GM18868 (cell line): ENCODE results near the gene ZFP36.

Experiments used
- ATAC-seq: cut with Tn5 transposase; IDR thresholded peaks from one replicate; pipeline ENCODE4 v1.9.1; 2021; ENCODE audit warnings: mild to moderate bottlenecking, moderate library complexity; ENCODE audit not compliant: unreplicated experiment

The ZFP36 gene

DNA sequence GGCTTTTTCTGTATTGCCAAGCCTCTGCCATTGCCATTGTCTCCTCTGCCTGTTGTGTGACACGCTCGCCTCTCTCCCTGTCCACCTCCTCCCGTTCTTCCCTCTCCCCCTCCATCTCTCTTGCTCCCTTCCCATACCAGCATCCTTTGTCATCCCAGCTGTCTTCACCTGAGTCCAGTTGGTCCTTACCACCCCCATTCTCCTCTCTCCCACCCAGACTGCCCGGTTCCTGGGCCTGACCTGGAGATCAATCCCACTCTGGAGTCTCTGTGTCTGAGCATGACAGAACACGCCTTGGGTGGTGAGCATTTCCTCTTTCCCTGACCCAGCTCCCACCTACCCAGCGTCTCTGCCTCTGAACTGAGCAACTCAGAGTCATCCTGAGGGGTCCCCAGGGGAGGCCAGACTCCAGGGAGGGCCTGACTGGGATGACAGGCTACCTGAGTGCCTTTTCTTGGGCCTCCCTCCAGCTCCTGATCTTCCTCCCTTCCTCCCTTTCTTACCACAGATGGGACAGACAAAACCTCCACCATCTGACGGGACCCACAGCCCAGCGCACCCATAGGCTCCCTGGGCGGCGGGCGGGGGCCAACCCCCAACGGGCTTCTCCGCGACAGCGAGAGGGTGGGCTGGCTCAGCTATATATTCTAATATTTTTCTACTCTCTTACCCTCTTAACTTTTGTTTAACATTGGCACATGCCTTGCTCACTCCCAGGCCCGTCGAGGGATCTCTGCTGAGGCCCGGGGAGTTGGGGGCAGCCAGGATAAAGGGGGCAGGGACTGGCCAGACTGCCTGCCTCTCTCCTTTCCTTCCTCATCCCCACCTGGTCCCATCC is 23.4 kb upstream of the ZFP36 start:
- no peak for ATAC-seq

DNA sequence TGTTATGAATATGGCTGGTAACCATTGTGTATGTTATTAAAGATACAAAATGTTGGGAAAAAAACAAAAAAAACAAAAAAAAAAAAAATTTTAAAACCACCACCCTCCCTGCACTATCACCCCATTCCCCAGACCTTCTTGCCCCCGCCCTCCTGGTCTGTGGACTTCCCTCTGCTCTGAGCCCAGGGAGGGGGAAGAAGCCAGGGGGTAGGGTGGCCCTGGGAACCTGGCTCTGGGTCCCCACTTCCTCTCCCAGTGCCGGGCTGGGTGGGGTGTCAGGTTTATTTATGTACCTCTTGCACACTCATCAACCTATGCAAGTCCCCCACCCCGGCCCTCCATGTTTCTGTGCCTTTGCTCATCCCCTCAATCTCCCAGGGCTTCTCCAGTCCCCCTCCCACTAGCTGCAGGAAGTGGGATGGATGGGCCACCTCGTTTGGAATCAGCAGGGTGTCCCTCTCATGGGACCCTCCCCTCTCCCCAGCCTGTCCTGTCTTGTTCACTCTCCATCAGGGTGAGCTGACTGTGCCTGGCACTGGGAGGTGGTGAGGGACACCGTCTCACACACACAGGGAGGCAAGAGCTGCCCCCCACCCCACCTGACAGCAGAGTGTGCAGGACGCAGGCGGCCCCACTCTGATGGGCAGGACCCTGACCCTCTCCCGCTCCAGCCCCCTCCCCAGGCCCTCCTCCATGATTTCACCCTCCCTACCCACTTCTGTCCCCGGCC is 21.6 kb upstream of the ZFP36 start:
- no peak for ATAC-seq

DNA sequence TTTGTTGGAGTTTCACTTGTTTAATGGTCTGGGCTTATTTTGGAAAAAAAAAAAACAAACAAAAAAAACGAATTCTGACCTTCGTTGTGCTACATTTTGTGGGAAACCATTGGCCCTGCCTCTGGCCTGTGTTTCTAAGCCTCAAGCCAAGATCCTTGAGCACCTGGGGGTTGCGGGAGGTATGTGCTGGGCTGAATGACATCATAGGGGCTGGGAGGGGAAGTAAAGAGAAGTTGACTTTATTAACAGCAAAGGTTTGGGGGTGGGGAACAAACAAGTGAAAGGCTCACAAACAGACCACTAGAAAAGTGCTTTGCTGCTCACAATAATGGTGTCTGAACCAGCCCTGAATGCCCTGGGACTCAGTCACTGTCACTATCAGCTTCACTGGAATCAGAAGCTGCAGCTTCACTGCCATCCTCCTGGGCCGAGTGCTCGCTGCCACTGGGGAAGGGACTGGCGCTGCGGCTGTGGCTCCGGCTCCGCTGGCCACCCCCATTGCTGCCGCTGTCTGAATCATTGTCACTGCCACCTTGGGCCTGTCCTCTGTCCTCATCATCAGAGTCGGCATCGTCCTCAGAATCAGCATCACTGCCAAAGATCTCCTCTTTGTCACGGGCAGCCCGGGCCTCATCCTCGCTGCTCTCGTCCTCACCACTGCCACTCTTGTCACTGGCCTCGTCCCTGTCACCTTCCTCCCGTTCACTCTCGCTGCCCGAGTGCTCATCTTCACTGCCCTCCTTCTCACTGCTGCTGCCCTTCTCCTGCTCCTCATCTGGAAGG is 20.8 kb upstream of the ZFP36 start:
- ATAC-seq, result no peak

DNA sequence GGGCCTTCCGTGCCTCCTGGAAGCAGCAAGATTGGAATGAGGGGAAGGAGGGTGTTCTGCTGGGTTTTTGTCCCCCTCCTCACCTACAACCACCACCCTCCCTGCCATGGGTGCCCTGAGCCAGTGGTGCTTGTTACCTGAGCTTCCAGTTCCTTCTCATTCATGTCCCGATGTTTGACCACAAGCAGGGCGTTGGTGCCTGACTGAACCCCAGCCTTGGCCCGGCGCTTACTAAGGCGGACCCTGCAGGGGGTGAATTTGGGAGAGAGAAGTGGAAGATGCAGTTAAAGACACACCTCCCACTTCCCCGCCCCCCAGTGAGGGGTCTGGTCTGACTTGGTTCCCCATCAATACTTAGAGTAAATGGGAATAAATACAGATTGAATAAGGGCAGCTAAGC is 20.1 kb upstream of the ZFP36 start:
- no peak for ATAC-seq

DNA sequence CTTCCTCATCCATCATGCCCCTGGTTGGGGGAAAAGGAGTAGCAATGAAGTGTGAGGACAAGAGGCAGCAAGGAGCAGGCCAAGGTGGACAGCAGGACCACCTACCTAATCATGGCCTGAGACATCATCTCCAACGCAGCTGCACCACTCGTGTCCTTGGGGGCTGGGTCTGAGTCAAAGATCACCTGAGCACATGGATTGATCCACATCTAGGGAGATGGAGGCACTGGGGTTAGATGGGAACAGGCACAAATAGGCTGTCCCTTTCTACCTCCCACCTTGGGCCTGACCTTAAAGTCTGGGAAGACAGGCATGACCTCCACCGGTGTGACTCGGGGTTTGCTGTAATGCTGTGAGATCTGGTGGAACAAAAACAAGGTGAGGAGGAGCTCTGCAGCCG is 18.0 kb upstream of the ZFP36 start:
- no peak for ATAC-seq

DNA sequence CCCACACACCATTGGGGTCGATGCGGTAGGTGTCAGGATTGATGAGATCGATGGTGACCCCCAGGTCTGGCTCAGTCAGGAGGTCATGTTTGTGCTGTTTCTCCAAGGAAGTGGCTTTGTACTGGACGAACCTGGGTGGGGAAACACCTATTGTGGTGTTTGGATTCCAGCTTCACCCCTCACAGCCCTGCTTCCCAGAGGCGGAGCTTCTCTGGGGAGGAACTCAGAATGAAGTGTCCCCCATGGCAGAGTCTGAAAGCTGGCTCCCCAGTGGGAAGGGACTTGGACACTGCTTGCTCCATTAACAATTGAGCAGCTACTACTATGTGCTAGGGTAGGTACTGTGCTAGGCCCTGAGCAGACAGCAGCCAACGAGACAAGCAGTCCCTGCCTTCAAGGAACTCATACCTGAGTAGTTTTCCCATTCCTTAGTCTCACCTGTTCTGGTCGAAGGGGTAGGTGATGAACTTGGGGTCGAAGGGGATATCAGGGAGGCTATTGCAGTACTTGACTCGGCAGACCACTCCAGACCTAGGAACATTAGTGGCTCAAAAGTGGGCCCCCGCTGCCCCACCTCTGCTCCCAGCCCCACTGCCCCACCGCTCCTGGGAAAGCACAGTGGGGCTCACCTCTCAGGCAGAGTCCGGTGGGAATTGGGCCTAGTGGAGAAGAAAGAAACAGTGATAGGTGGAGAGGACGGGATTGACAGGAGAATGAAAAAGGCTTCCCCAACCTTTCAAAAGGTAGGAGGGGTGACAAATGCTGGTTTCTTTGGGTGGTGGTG is 16.8 kb upstream of the ZFP36 start:
- no peak for ATAC-seq

DNA sequence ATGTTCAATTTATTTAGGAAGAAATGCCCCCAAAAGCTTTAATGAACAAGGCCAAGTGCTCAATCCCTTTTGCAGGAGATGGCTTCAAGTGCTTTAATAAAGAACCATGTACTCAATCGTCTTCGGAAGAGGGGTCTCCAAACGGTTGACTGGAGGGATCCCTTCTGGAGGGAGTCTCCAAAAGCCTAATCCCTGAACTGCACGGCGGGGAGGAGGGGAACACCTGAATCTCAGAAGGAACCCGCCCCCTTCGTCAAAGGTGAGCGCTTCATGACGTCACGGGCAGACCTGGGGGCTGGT is 16.2 kb upstream of the ZFP36 start:
- no peak for ATAC-seq

DNA sequence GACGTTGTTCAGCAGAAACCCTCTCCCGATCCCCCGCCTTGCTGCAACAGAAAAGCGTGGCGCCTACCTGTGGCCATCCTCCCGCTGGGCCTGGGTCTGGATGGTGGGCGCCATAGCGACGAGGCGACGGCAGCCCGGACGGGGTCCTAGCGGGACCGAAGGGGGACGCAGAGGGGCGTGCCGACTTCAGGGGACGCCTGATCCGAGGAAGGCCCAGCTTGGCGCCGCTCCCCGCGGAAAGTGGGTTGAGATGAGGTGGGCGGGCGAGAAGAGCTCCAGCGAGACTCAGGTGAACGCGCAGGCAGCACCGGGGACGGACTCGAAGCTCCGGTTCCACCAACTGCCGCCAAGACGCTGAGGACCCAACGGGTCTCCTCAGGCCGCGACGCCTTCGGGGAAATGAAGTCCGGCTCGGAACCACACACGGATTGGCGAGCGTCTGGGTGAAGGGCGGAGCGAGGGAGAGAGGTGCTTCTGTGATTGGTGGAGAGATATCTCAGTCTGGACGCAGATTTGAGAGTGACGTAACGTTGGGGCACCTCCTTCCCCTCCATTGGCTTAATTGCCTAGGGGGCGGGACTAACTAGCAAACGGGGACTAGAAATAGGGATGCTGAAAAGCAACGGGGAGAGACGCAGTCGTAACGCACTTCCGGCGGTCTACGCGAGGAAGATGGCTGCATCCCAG is 15.8 kb upstream of the ZFP36 start, which contains the start of the genes MED29 and PAF1:
TSS of gene MED29 (plus strand) at position 628 of the 687 bp plus-strand sequence. CDS start at position 673, 45 bp downstream.
TSS of gene PAF1 (minus strand) at position 356 of the 687 bp plus-strand sequence. CDS start at position 114, 242 bp downstream.
- peak; percentile 92 for ATAC-seq

DNA sequence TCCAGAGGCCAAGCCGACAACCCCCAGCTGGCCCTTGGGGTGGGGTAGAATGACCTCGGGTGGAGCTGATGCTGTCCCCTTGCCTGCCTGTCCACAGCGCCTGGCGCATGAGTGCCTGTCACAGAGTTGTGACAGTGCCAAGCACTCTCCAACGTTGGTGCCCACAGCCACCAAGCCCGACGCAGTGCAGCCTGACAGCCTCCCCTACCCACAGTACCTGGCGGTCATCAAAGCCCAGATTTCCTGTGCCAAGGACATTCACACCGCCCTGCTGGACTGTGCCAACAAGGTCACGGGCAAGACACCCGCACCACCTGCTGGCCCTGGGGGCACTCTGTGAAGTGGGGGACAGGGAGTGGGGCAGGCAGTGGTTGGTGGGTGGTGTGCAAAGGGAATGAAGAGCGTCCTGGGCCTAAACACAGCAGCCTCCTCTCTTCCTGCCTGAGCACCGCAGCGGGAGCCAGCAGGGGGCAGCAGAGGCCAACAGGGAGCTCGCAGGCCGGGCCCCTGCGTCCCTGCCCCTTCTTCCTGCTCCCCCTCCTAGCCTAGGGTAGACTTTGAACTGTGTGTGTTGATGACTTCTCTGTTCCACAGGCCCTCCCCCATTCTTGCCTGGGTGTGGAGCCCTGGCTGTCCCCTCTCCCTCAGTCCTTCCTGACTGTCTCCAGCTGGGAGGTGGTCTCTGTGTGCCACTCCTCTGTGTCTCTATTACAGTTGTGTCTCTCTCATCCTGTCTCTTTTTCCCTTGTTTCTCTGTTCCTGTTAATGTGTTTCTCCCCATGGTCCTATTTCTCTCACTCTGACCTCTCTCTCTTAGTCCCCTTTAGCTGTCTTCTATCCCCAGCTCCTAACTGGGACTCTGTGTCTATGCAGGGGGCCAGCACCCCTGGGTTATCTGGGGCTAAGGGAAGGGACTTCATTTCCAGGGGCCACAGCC is 9.0 kb upstream of the ZFP36 start:
- peak; percentile 39 for ATAC-seq

DNA sequence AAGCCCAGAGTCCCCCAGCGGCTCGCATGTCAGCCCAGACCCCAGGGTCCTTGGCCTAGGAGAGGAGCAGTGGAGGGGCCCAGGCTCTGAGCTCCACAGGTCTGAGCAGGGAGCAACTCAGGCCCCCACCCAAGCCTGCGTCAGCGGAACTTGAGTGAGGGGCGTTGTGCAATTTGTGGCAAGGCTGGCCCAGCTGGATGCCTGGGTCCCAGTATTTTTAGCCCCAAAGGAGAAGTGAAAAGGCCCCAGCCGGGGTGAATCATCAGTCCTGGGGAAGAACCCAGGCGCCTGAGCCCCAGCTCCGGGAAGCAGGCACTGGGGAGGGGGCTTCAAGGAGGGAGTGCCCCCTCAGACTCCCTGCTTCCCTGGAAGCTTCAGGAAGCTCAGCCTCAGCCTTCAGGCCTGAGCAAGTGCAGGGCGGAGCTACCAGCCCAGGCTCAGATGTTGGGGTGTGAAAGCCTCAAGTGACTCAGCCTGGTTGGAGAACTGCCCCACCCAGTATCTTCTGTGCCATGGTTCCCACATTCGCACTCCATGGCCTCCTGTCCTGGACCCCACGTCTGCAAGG is 8.3 kb upstream of the ZFP36 start:
- ATAC-seq, result no peak

DNA sequence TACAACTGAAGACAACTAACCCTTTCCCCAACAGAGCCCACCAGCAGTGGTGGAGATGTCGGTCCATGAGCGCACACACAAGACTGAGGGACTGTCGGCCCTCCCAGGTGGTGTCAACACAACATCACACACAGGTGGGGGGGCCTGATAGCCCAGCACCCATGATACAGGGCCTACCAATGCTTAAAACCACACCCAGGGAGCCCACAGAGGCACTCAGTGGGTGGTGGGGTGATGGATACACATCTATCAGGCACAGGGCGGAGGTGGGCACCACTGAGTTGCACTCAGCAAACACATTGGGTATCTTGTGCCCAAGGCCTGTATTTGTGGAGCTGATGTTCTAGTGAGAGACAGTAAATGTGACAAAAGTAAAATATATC is 7.0 kb upstream of the ZFP36 start:
- ATAC-seq, result no peak

DNA sequence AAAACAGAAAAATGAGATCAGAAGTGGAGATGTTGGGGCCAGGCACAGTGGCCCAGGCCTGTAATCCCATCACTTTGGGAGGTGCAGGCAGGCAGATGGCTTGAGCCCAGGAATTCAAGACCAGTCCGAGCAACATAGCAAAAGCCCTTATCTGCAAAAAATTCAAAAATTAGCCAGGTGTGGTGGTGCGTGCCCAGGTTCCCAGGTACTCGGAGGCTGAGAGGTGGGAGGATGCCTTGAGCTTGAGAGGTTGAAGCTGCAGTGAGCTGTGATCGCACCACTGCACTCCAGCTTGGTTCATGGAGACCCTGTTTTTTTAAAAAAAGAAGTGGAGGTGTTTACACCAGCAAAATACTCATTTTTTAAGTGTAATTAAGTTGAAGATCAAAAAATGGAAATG is 6.6 kb upstream of the ZFP36 start:
- no peak for ATAC-seq

DNA sequence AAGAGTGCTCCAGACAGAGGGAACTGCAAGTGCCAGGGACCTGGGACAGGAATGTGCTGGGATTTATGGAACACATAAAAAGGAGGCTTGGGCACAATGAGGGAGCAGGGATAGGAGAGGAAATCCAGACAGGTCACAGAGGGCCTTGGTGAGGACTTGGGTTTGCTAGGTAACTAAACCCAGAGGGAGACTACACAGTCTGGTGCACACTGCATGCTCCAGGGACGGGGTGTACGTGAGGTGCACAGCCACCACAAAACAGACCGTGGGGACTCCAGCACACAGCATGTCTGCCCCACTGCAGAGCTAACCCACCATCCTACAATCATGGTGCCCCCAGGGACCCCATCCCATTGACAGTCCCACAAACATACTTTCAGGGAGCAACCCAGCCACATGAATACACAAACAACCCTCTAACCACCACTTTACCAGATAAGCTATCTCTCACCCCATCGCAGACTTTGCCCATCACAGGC is 5.5 kb upstream of the ZFP36 start:
- peak; percentile 1 for ATAC-seq

DNA sequence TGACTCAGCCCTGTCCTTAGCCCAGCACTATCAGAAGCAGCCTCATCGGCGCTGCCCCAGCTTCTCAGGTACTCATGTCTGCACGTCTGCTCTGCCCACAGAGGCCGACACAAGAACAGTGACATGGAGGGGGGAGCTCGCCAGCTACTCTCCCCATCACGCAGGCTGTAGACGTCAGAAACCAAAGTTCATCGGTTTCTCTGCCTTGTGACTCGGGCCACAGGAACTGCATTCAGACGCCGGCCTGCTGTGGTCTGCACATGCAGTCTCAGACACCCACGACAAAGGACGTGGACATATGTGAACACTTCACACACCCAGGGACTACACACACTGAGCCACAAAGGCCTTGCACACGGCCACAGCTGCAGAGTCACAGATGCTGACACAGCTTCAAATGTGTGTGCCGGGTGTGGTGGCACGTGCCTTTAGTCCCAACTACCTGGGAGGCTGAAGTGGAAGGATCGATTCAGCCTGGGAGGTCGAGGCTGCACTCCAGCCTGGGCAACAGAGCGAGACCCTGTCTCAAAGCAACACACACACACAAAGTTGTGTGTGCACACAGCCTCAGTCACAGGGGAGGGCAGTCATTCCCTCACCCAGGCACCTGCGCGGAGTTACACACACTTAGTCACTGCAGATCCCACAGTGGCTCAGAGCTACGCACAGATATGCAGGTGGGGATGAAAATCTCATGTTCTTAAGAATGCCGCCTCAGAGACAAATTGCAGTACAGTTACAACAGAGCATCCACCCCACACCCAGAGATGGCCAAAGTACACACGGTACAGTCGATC is 4.9 kb upstream of the ZFP36 start:
- peak; percentile 22 for ATAC-seq

DNA sequence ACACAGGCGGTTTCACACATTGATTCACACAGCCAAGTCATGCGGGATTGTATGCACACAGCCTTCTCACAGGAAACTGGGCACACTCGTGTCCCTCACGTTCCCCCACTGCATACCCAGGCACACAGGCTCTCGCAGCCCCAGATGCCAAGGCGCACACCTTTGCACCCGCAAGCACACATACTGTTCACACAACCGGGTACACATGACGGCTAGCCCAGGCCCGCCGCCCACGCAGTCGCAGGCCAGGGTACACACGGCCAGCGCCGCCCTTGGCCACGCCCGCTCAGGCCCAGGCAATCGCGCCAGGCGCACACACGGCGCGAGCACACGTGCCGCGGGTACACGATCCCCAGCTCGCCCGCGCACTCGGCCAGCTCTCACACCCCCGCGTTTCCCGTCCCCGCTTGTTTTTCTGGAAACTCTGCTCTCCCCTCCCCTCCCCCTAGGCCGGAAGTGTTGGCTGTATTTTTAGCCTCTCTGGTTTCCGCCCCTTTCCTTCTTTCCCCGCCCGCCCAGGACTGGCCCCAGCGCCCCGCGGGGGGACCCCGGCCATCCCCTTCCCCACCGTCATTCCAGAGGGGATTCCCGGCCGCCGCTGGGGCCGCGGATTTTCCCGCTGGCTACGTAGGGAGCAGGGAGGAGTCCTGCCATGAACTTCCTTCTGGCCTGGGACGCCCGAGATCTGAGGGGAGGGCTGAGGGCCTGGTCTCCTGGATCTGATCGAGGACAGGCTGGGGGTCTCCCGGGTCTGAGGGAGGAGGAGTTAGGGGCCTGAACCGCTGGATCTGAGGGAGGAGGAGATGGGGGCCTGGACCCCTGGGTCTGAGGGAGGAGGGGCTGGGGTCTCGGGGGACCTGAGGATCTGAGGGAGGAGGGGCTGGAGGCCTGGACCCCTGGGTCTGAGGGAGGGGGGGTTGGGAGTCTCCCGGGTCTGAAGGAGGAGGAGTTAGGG is 4.0 kb upstream of the ZFP36 start:
- ATAC-seq, result no peak
